NK-92 (cell line): ENCODE measurements around the gene MCCC1.
"Not testable (repeated sequence)": the region's sequence is repeated elsewhere in the genome, so short reads cannot be mapped to it uniquely, and the experiment has no call there.

Source experiments
- DNase-seq: peaks from one replicate; lab custom pipeline; 2025; ENCODE audit not compliant: unreplicated experiment; lab: John Stamatoyannopoulos, UW

MCCC1 gene

GRCh38 chr3:183106635-183107034, 7.3 kb upstream of the MCCC1 start:
- no peak for DNase-seq

- DNase-seq: not testable (repeated sequence)
These were observed 4.7 kb upstream of the MCCC1 start for GRCh38 chr3:183103950-183104349.

GRCh38 chr3:183101040-183101439, 1.7 kb upstream of the MCCC1 start:
- not testable (repeated sequence) for DNase-seq

GRCh38 chr3:183100376-183100775, 1.1 kb upstream of the MCCC1 start:
- no peak for DNase-seq

GRCh38 chr3:183099838-183100204, 525 bp upstream of the MCCC1 start:
- DNase-seq: no peak

DNA sequence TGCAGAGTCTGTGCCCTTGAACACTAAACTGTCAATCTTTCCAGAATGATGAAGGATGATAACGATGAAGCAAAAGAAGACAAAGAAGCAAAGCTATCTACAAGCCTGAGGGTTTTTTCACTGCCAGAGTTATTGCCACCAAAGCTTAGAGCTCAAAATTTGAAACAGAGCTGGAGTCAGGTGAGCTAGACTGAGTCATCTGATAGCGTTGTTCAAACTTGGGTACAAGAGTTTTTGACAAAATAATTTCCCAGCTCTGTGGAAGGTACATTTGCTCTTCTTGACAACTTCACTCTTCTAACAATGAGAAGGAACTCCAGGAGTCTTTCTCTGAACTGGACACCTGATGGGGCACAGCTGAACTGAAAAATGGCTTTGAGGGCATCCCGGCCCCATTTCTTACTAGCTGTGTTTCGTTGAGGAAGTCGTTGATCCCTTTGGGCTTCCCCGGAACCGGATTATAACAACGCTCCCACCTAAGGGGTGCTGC, 715 bp downstream of the MCCC1 start:
- no peak for DNase-seq

- DNase-seq: no peak
These were observed 4.6 kb downstream of the MCCC1 start for GRCh38 chr3:183094711-183095110.

DNA sequence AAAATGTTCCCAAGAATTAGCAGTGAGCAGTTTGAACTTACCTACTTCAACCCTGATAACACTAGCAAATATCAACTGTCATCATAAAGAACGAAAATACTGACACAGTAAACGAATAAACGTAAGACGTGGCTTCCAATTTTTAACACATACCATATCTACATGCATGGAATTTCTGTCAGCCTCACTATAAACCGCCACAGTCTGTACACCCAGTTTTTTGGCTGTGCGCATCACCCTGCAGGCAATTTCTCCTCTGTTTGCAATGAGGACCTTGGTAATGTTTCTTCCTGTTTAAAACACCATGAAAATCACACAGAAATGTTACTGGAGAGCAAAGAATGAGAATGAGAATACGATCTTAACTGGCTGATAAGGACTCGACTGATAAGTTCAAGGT, 7.0 kb downstream of the MCCC1 start:
- DNase-seq: no peak

- no peak for DNase-seq
These were observed 12.1 kb downstream of the MCCC1 start for GRCh38 chr3:183087184-183087583.

- no peak for DNase-seq
These were observed 13.5 kb downstream of the MCCC1 start for GRCh38 chr3:183085634-183086390.

- DNase-seq: no peak
These were observed 16.9 kb downstream of the MCCC1 start for GRCh38 chr3:183082355-183082915.

- no peak for DNase-seq
These were observed 17.7 kb downstream of the MCCC1 start for GRCh38 chr3:183081459-183082183.

DNA sequence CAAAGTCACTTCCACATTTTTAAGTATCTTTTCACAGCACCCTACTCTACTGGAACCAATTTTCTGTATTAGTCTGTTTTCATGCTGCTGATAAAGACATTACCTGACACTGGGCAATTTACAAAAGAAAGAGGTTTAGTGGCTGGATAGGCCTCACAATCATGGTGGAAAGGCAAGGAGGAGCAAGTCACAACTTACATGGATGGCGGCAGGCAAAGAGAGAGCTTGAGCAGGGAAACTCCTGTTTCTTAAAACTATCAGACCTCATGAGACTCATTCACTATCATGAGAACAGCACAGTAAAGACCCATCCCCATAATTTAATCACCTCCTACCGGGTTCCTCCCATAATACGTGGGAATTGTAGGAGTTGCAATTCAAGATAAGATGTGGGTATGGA, 18.7 kb downstream of the MCCC1 start:
- DNase-seq: no peak

GRCh38 chr3:183074881-183075280, 24.4 kb downstream of the MCCC1 start:
- DNase-seq: no peak

- DNase-seq: no peak
These were observed 25.0 kb downstream of the MCCC1 start for GRCh38 chr3:183074261-183074660.

DNA sequence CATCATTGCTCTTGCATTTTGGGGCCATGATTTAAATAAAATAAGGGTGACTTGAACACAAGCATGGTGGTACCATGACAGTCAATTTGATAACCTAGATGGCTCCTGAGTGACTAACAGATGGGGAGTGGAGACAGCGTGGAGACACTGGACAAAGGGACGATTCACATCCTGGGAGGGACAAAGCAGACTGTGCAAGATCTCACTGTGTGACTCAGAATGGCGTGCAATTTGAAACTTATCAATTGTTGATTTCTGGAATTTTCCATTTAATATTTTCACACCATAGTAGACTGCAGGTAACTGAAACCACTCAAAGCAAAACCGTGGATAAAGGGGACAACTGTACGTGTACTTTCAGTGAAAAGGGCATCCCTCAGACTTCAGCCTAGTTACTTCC, 25.5 kb downstream of the MCCC1 start:
- no peak for DNase-seq

DNA sequence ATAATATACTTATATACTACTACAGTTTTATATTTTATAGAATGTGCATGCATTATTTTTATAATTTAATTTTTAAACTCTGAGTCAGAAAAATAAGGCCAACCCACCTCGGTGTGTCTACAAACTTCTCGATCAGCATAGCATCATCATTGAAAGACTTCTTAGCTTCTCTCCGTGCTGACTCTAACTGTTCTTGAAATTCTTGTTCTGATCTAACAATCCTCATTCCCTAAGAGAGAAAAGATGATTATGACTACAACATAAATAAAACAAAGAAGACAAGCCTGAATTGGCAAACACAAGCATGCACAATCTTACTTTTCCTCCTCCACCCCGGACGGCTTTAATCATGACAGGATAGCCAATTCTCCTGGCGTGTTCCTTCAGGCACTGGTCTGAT, 28.4 kb downstream of the MCCC1 start:
- DNase-seq: no peak

- no peak for DNase-seq
These were observed 30.2 kb downstream of the MCCC1 start for GRCh38 chr3:183069086-183069485.

DNA sequence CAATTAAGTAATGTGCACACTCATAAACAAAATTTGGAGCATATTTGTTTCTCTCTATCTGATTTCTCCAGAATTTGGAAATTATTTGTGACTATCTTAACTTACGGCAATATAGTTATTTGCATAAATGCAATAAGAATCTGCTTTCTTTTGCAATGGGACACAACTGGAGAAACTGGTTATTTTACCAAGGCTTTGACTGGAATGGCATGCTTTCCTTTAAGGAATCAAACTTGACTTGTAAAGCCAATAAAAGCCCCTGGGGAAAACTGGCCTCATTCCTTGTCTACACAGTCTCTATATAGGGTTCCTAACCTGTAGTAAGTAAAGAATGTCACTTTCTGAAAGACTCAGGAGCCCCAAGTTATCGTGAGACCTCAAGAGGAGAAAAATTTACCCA, 32.4 kb downstream of the MCCC1 start:
- DNase-seq: not testable (repeated sequence)

GRCh38 chr3:183064475-183064874, 34.8 kb downstream of the MCCC1 start:
- DNase-seq: no peak

DNA sequence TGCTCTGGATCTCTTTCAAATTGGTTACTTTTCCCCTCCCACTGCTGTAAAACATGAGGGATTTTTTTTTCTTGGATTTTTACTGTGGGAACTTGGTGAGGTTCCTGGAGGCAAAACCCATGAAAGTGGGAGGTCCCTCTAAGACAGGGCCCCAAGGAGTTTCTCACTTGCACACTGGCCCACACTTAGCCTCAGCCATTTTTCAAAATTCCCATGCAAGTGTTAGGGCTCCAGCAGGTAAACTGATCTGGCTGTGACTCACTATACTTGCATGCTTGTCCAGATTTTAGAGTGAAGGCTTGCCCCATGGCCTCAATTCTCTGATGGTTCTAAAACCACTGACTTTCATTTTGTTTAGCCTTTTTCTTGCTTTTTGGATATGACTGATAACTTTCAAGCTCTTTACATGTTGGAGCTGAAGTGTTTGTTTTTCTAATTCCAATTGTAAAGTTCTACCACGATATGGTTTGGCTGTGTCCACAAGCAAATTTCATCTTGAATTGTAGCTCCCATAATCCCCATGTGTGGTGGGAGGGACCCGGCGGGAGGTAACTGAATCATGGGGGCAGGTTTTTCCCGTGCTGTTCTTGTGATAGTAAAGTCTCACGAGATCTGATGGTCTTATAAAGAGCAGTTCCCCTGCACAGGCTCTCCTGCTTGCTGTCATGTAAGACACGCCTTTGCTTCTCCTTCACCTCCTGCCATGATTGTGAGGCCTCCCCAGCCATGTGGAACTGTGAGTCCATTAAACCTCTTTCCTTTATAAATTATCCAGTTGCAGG, 37.7 kb downstream of the MCCC1 start:
- no peak for DNase-seq
